ENCODE data around the gene RABGAP1L.
"Not testable (repeated sequence)": the region's sequence is repeated elsewhere in the genome, so short reads cannot be mapped to it uniquely, and the experiment has no call there.

RABGAP1L gene

DNA sequence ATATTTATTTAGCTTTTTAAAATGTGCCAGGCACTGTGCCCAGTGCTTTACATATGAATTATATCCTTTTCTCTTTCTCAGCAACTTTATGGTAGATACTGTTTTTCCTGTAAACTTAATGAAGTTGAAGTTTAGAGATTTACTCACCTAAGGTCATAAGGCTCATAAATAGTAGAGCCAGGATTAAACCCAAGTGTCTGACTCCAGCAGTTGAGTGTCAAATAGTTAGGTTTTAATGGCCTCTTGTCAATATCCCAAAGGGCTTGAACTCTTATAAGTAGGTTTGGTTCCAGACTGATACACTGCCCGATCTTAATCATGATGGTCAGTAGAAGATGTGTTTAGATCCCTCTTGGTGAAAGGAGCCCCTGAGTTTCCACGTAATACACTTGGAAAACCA lies 37.8 kb downstream of the RABGAP1L start:
- no peak for DNase-seq (ENCODE audit: low read depth)

DNA sequence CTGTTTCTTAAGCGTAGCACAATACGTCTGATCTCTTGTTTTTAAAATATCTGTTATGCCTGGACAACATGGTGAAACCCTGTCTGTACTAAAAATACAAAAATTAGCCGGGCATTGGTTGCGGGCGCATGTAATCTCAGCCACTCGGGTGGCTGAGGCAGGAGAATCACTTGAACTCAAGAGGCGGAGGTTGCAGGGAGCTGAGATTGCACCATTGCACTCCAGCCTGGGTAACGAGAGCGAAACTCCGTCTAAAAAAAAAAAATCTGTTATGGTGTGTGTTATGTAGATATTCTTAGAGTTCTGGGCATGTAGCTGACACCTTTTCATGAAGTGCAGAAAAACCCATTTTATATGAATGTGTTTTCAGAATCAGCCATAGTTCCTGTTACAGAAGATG lies 38.2 kb downstream of the RABGAP1L start:
- no peak for DNase-seq (ENCODE audit: low read depth)

DNA sequence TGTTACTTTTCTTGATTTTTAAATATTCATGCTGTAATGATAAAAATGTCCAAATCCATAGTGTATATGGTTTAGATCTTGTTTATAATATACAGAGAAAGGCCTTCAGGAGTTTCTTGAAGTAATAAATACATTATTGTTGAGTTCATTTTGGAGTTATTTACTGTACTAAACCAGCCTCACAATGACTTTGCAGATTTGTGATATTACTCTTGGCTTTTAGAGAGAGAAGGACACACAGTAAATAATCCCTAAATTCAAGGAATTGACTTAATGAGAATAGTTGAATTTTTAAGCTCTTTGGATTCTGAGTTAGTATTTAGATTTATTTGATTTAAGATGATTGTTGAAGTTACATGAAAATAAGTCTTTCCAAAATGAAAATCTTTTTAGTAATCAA lies 38.9 kb downstream of the RABGAP1L start:
- no peak for DNase-seq (ENCODE audit: low read depth)

DNA sequence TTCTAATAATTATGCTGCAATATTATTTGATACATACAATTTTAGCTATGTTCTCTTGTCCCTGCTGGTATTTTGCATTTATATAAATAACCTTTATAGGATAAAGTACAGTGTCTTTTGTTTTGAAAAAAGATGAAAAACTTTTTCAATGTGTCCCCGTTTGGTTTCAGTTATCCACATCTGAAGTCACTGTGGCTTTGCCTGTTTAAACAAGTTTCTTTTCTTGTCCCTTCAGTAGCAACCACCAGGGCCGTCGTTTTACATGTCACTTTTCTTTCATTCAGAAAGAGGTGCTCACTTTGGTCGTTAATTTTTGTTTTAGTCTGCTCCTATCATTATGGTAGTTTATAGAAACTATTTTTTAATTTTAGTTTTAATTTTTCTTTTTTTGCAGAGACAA lies 41.4 kb downstream of the RABGAP1L start:
- DNase-seq (ENCODE audit: low read depth) = no peak

DNA sequence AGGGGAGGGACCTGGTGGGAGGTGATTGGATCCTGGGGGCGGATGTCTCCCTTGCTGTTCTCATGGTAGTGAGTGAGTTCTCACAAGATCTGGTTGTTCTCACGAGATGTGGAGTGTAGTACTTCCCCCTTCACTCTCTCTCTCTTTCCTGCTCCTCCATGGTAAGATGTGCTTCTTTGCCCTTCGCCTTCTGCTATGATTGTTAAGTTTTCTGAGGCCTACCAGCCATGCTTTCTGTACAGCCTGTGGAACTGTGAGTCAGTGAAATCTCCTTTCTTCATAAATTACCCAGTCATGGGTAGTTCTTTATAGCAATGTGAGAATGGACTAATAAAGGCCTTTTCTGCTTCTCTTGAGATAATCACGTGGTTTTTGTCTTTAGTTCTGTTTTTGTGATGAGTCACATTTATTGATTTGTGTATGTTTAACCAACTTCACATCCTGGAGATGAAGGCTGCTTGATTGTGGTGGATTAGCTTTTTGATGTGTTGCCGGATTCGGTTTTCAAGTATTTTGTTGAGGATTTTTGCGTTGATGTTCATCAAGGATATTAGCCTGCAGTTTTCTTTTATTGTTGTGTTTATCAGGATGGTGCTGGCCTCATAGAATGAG lies 45.5 kb downstream of the RABGAP1L start:
- no peak for DNase-seq (ENCODE audit: low read depth)

DNA sequence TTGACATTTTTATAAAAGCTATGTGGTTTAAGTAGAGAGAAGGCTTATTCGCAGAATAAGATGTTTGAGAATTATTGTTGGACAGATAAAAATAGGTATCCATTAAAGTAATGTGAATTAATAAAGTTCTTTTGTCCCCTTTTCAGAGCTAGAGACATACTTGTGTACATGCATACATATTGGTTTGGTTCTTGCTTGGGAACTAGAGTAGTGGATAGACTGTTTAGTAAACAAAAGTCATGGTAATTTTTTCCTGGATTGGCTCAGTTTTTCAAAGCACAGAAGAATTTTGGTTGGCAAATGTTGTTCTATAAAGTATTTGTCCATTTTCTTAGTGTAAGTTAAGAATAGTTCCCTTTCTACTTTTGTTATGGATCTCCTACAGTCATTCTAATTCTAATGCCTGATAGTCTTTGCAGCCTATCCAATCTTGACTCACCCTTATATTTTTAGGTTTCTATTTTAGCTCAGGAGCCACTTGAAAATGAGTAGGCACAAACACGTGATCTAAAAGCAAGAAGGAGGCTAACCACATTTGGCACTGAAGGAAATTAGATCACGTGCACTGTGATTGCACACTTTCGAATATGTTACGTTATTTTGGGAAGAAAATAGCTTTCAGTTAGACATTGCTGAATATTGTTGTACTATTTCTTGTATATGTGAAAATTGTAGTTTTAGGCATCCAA lies 47.0 kb downstream of the RABGAP1L start:
- DNase-seq (ENCODE audit: low read depth) = peak; percentile 47

DNA sequence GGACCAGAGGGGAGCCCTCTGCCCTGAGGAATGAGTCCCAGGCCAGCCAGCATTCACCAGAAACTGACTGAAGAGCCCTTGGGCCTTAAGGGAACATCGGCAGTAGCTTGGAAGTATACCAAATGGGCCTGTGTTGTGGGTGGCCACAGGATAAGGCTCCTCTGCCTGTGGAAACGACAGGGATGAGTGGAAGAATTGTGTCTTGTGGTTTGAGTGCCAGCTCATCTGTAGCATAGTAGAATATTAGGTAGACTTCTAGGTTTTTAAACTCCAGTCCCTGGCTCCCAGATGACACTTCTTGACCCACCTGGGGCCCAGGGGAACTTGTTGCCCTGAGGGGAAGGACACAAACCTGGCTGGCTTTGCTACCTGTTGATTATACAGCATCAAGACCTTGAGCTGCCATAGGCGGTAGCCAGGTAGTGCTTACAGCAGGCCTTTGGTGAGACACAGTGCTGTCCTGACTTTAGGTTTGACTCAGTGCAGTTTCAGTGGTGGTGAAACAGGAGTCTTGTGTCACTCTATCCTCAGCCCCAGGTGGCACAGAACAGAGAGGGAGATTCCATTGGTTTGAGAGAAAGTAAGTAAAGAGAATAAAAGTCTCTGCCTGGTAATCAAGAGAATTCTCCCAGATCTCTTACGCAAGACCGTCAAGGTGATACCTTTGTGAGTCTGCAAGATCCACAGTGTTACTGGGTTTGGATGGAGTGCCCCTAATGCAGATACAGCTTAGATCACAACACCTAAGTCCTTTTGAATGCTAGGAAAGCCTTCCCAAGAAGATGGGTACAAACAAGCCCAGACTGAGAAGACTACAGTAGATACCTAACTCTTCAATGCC lies 50.2 kb downstream of the RABGAP1L start:
- no peak for DNase-seq (ENCODE audit: low read depth)

DNA sequence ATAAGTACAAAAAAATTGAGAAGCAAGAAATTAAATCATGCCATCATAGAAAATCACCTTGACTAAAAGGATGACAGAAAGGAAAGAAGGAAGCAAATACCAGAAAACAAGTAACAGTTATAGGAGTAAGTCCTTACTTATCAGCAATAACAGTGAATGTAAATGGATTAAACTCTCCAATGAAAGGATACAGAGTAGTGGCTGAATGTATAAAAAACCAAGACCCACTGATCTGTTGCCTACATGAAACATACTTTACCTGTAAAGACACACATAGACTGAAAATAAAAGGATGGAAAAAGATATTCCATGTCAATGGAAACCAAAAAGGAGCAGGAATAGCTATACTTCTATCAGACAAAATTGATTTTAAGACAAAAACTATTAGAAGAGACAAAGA lies 52.2 kb downstream of the RABGAP1L start:
- DNase-seq (ENCODE audit: low read depth) = no peak

DNA sequence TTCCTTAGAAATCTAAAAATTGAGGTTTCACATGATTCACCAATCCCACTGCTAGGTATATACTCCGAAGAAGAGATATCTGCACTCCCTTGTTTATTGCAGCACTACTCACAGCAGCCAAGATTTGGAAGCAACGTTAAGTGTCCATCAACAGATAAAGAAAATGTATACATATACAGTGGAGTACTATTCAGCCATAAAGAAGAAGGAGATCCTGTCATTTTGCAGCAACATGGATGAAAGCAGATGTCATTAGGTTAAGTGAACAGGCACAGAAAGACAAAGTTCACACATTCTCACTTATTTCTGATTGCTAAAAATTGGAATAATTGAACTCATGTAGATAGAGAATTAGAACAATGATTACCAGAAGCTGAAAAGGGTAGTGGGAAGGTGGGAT lies 56.4 kb downstream of the RABGAP1L start:
- DNase-seq (ENCODE audit: low read depth) = no peak

DNA sequence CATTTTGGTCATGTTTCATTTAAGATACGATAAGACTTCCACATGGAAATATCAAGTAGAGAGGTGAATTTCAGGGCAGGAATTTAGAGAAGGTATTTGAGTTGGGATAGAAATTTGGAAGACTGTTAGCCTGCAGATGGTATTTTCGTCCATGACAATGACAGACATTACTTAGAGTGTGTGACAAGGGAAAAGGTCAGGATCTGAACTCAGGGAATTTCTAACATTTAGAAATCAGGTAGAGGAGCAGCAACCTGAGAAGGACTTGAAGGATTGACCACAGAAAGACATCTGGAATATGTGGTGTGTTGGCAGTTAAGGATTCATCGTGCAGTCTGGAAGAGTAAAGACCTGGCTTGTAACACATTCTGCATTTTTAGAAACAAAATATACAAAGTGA lies 57.9 kb downstream of the RABGAP1L start:
- no peak for DNase-seq (ENCODE audit: low read depth)

DNA sequence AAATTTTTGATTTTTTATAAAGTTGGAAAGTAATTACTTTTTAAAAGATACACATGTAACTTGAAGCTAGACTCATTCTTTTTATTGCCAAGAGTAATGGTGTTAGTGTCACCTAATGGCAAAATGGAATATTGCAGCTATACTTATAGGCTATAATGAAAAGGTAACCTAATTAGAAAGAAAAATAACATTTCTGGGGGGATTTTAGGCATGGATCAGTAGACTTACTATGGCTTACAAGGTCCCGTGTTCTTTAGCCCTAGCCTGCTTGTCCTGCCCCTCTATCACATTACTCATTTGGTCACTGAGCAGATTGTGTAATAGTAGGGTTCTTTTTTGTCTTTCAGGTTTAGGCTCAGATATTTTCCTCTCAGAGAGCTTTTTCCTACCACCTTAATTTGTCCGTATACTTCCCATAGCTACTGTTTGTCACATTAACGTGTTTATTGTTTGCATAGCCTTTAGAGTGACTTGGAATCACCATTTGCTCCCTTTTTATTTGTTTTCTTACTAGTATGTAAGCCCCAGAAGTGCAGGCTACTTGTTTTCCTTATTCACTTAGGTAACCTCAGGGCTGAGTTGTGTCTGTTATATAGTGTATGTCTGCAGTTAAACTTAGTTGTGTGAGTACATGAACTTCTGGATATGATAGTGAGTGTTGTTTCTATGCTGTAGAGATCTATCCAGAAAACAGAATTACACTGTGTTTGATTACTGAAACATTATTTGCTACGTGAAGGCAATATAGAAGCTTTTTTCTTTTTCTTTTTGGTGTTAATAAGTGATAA lies 58.7 kb downstream of the RABGAP1L start:
- DNase-seq (ENCODE audit: low read depth) = peak; percentile 14

DNA sequence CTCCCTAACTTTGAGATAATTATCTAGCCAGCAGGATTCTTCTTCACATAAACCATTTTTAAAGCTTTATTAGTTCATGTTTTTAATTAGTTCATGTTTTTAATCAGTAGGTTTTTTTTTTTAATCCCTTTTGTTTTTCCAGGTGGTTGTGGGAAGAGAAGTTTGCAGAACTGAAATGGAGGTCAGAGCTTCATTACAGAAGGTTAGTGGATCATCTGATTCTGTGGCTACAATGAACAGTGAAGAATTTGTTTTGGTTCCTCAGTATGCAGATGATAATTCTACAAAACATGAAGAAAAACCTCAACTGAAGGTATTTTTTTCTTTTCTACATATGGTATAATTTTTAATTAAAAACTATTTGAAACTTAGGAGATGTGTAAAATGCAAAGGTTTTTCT lies 59.7 kb downstream of the RABGAP1L start:
- DNase-seq (ENCODE audit: low read depth) = no peak

DNA sequence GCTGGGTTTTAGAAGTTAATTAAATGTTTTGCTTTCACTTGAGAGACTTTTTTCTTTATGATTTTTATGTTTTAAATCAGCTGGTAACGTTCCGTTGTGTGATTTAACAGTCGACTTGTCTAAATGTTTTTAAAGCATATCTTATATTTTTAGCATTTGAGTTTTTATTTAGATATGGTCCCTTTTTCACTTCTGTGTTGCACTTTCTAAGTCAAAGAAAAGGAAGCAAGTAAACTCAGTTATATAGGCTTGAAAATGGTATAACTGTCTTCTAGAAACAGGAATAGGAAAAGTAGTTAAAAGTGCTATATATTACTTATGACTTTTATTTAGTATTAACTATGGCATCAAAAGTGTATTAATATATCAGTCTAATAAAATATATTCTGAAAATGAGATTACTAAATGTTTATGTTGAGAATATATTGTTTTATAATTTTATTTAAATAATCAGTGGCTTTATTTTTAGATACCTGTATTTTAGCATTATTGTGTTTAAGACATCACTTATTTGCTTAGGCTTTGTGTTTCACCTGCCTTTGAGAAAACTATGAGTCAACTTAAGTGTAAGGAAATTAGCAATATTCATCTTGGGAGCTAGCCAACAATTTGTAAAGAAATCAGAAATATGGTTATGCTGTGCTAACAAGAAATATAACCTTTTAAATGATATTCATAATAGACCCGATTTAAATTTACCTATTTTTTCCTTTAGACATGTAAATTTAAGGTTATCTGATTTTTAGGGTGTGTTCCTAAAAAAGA lies 60.5 kb downstream of the RABGAP1L start:
- DNase-seq (ENCODE audit: low read depth) = no peak

DNA sequence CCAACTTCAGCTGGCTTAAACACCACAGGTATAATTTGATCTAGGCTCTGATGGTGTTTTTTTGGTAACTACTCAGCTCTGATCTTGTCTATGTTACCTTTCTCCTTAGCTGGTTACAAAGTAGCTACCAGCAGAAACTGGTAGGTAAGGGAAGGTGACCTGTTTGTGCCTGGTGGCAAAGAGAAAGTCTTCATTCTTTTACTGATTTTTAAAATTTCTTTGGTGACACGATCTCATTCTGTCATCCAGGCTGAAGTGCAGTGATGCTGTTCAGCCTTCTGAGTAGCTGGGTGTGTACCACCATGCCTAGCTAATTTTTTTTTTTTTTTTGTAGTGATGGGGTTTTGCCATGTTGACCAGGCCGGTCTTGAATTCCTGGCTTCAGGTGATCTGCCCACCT lies 62.4 kb downstream of the RABGAP1L start:
- no peak for DNase-seq (ENCODE audit: low read depth)

DNA sequence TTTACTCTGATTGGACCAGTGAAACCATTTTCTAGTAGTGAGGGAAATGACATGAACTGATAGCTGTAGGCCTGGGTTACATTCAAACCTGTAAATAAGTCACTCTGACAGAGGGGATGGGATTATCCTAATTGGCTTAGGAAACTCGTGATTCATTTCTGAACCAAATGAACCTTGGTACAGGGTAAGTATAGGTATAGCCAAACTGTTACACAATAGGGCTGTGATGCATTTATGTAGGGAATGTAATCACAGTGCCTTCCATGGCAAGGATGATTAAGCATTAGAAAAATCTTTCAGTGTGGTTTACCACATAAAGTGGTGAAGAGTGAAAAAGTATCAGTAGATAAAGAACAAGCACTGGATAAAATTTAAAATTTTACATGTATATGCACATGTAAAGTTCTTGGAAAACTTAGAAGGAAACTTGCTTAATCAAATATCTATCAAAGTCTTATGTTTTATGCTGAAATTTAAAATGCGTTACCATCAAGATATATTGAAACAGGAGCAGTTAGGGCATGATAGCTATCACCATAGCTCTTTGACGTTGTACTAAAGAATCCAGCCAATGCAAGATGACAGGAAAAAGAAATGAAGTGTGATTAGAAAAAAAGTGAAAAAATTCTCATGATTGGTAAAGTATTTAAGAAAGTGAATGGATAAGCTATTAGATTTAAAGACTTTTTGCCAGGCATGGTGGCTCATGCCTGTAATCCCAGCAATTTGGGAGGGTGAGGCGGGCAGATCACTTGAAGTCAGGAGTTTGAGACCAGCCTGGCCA lies 63.0 kb downstream of the RABGAP1L start:
- peak; percentile 31 for DNase-seq (ENCODE audit: low read depth)

DNA sequence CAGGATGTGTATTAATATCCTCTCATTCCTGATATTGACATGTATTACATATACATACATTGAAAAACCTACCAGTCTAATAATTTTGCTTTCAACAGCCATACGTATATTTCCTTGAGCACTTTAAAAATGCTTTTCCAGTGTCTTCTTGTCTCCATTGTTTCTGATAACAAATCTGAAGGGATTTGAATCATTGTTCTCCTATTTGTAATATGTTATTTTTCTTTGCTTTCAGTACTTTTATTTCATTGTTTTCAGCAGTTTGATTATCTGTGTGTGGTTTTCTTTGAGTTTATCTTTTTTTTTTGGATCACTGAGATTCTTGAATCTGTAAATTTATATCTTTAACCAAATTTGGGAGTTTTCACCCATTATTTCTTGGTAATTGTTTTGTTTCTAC lies 65.3 kb downstream of the RABGAP1L start:
- DNase-seq (ENCODE audit: low read depth) = no peak

DNA sequence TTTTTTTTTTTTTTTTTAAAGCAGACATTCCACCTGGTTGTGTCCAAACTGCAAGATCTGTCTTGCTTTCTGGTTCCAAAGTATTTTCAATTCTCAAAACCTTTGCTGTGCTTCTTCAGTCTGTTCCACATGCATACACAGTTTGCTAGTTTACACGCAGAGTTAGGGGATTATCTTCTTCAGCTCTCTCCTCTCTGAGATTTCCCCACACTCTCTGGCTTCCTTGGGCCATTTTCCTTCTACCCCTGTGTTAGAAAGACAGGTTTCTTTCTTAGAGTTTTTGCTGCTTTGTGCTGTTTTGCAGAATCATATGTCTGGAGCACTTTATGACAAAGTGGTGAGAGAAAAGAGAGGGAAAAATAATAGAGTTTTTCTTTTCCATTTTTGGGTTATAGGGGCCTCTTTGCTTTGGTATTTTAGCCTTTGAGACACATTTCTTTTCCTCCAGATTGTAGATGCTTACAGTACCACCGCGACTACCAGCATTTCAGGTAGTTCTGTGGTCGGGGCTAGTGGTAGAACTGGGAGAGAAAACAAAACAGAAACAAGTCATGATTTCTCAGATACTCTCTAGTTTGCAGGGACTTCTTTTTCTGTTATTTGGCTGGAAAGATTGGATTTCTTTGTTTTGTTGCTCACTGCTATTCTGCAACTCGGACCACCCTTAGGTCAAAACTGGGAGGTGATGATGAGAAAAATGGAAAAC lies 66.3 kb downstream of the RABGAP1L start:
- no peak for DNase-seq (ENCODE audit: low read depth)

DNA sequence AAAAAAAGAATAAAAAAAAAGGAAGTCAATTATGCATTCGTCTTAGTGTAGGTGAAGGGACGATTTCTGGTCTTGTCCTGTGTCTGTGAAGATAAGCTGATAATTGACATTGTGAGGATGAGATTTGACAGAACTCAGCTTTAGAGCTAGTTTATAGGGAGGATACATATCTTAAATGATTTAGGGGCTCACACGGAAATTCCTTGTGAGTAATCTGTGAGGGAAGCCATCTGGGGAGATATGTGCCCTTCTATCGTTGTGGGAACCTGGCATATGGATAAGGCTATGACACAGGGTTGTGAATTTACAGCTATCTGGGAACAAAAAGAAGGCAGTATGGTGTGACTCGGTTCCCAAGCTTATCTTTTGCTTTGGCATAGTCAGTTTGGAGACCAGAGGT lies 71.1 kb downstream of the RABGAP1L start:
- no peak for DNase-seq (ENCODE audit: low read depth)

DNA sequence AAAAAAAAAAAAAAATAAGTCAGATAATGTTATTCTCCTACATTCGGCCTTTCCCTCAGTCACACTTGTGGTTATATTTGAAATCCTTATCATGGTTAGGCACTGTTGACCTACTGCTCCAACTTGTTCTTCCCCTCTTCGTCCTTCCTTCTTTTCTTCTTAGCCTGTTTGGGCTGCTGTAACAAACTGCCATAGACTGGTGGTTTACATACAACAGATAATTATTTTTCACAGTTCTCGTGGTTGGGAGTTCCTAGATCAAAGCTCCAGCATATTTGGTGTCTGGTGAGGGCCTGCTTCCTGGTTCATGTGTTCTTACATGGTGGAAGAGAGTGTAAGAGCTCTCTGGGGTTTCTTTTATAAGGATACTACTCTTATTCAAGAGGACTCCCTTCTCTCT lies 73.4 kb downstream of the RABGAP1L start:
- DNase-seq (ENCODE audit: low read depth) = no peak

DNA sequence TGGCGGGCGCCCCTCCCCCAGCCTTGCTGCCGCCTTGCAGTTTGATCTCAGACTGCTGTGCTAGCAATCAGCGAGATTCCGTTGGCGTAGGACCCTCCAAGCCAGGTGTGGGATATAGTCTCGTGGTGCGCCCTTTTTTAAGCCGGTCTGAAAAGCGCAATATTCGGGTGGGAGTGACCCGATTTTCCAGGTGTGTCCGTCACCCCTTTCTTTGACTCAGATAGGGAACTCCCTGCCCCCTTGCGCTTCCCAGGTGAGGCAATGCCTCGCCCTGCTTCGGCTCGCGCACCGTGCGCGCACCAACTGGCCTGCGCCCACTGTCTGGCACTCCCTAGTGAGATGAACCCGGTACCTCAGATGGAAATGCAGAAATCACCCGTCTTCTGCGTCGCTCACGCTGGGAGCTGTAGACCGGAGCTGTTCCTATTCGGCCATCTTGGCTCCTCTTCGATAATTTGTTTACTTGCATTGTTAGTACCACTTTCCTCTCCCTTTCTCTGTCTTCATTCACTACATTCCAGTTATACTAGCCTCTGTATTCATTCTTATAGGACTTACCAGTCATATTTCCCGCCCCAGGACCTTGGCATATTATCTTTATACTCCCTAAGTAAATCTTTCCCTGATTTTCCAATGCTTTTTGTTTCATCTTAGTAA lies 79.7 kb downstream of the RABGAP1L start:
- not testable (repeated sequence) for DNase-seq (ENCODE audit: low read depth)

Data from stromal cell of bone marrow (primary cell).